GM23338 (cell line): ENCODE results near the gene NUDT21.

ENCODE experiments used
- CTCF ChIP-seq, 2 experiments: fragments of 200-600 bp in 1 of 2; sonication (generic) in 1 of 2; conservative IDR thresholded peaks; 2 replicates each; pipeline versions ENCODE4 v1.5.1 to v1.6.1; 2016 to 2017; ENCODE audit warnings: antibody characterized with exemption in 2 of 2, low read depth in 2 of 2, mild to moderate bottlenecking in 2 of 2, moderate library complexity in 1 of 2
- ETS1 ChIP-seq: IDR thresholded peaks from 2 replicates; pipeline ENCODE4 v1.6.1; 2016; ENCODE audit warnings: antibody characterized with exemption
- EZH2 ChIP-seq: fragments of 200-600 bp; sonication (generic); IDR thresholded peaks from one replicate; pipeline ENCODE4 v1.8.0; 2017; ENCODE audit warnings: antibody characterized with exemption, mild to moderate bottlenecking, low read depth; ENCODE audit not compliant: unreplicated experiment
- NANOG ChIP-seq: IDR thresholded peaks from 2 replicates; pipeline ENCODE4 v1.6.1; 2016; ENCODE audit warnings: antibody characterized with exemption, borderline replicate concordance

DNA sequence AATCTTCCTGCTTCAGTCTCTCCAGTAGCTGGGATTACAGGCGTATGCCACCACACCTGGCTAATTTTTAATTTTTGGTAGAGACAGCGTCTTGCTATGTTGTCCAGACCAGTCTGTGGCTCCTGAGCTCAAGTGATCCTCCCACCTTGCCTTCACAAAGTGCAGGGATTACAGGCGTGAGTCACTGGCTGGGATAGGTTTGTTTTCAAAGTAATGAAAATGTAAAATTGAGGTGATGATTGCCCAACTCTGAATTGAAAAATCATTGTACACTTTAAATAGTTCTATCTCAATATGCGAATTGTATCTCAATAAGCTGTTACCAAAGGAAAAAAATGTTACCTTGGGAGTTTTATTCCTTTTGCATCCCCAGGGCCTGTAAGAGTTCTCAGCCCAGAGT is 24.5 kb downstream of the NUDT21 start:
- TF ChIP-seq EZH2 (no peak), CTCF (conservative IDR thresholded peaks at IDR 0.05; ENCODE audit: low read depth in 2 of 2) (no peak), NANOG (no peak), ETS1 (no peak)
